HG02763 (cell line): ENCODE results near the gene TRMO.
"Not testable (repeated sequence)": the region's sequence is repeated elsewhere in the genome, so short reads cannot be mapped to it uniquely, and the experiment has no call there.

Source experiments
- ATAC-seq: cut with Tn5 transposase; IDR thresholded peaks from one replicate; pipeline ENCODE4 v1.9.1; 2021; ENCODE audit warnings: mild to moderate bottlenecking, moderate library complexity; ENCODE audit not compliant: unreplicated experiment

Gene TRMO, protein sequence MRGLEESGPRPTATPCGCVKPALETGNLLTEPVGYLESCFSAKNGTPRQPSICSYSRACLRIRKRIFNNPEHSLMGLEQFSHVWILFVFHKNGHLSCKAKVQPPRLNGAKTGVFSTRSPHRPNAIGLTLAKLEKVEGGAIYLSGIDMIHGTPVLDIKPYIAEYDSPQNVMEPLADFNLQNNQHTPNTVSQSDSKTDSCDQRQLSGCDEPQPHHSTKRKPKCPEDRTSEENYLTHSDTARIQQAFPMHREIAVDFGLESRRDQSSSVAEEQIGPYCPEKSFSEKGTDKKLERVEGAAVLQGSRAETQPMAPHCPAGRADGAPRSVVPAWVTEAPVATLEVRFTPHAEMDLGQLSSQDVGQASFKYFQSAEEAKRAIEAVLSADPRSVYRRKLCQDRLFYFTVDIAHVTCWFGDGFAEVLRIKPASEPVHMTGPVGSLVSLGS

DNA sequence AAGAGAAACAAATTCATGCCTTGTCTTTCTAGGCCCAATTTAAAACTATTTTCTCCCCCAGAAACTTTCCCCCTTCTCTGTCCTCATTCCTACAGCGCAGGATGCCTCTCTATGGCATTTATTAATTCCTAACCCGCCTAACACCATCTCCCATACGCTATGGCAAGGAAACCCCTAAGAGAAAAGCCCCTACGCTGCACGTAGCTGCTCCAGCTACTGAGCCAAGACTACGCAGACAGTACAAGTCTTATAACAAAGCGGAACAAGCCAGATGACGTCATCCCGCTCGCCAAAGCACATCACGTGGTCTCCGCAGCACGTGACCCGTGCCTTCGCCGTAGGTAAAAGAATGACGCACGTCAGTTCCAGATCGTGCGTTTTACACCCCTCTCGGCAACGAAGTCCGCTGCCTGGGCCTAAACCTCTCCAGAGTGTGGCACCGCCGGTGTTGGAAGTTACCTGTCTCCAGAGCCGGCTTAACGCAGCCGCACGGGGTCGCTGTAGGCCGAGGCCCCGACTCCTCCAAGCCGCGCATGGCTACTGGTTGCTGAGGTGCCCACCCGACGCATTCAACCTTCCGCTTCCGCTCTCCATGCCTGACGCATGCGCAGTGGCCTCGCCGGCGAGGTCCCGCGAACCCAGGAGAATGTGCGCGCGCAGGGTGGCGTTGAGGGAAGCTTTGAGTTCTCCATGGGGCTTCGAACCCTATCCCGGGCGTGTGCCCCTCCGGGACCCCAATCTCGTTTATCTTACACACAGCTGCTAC, at the start of gene TRMO:
TSS of gene TRMO (minus strand) at position 542 of the 766 bp plus-strand sequence. CDS start at position 535, 7 bp downstream.
- peak; percentile 88 for ATAC-seq

DNA sequence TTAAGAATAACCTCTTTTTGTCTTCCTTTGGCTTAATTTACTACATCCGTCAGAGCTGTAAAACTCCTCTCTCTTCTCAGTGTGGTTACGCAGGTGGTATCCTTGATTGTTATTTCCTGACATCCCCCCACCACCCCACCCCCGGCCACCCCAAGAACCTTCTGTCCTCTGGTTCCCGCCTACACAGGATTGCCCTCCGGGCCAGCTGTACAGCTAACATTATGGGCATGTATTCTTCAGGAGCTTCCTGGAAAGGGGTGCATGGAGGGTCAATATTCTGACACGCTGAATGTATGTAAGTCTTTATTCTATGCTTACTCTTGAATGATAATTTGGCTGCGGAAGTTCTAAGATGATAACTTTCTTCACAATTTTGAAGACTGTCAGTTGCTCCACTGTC, 47.9 kb upstream of the TRMO start:
- ATAC-seq = no peak

DNA sequence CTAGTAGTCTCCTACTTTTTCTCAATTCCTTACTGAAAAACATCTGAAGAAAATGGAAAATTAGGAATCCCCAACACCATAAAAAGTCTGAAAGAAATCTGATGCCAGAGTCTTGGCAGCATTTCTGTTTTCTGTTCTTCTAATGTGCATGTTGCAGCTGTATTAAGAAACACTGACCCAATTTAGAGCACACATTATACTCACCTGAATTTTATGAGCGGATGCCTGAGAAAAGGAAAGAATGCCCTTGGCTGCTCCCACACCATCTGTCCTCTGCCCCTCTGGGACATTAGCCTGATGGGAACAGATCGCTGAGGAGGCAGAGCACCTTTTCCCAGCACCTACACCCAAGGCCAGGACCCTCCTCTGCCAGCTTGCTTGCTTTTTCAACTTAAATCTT, 46.7 kb upstream of the TRMO start:
- ATAC-seq = no peak

DNA sequence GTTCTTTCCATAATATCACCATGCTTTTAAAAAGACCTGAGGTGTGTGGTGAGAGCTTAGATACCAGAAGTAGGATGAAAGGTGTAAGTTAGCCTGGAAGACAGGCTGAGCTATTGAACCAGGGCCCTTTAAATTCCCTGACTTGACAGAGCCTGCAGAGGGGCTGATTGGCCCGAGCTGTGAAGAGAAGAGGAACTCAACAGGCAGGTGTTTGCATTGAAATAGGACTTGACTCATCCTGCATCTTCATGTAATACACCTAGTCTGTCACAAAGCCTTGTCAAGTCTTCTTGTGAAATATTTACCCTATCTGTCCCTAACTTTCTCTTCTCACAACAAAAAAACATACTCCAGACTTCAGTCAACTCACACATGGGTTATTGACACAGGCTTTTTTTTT, 44.2 kb upstream of the TRMO start:
- ATAC-seq = no peak

DNA sequence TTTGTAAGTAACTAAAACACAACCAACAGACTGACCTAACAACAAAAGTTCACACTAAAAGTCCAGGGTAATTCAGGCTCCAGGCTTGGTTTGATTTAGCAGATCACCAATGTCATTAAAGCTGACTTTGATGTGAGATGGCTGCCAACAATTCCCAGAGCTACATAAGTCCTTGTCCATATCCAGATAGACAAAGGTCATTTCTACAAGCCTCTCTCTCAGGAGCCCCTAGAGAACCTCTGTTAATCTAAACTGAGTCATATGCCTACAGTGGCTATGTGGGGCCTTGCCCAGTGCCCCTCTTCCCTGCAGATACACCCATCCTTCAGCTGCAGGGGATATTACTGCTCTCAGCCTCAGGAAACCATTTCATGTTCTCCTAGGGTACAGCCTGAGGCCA, 42.6 kb upstream of the TRMO start:
- no peak for ATAC-seq

DNA sequence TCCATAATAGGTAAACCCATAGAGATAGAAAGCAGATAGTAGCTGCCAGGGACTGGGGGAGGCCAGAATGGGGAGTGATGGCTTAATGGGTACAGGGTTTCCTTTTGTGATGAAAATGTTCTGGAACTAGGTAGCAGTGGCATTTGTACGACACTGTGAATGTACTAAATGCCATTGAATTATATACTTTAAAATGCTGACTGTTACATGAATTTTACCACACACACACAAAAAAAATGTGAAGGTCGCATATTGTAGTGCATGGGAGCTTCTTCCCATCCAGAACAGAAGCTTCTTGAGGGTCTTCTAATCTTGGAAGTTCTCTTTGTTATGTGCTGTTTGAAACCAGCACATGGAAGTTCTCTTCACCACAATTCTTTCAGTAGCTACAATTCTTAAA, 40.9 kb upstream of the TRMO start:
- no peak for ATAC-seq

DNA sequence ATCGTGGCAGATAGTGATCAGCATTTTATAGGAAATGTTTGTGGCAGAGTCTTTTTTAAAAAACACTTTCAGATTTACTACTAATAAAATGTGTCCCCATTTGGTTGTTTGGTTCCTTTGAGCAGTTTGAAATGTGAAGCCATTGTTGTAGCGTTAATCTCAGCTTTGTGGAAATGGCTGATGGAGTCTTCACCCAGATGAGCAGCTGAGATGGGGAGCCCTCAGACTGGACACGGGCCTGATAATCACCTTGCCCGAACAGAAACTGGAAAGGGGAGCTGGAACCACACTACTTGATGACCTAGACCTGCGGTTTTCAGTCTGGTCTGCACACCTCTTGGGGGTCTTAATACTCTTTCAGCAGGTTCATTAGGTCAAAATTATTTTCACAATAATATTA, 40.3 kb upstream of the TRMO start:
- no peak for ATAC-seq

DNA sequence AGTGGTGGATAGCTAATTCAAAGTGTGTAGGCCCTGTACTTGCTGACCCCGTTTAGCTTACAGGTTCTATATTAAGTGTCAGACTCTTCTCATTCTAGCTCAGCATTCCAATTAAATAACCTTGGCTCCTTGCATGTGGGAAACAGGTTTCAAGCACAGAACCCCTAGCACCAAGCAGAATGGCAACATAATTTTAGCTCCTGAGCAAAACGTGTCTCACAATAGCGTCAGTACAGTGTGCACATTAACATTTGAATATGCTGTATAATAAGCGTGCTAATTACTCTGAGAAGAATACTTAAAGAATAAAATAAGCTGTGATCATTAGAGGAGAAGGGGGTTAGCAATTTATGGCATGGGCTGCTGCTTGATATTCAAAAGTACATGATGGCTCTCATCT, 39.8 kb upstream of the TRMO start:
- no peak for ATAC-seq

DNA sequence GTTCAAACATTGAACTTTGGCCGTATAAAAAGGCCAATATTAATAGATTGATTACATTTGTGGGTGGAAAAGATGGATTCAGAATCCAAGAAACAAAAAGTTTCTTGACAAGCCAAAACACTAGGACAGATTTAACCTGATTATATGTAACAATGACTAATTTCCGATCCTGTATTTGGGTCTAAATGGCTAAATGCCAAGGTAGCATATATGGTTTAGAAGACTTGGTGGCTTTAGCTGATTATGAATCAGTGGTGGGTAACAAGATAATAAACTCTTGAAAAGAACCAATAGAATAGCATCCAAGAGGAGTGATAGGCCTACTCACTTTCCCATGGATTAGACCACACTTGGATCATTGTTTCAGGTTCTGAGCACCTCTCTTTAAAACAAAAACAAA, 39.1 kb upstream of the TRMO start:
- ATAC-seq = no peak

DNA sequence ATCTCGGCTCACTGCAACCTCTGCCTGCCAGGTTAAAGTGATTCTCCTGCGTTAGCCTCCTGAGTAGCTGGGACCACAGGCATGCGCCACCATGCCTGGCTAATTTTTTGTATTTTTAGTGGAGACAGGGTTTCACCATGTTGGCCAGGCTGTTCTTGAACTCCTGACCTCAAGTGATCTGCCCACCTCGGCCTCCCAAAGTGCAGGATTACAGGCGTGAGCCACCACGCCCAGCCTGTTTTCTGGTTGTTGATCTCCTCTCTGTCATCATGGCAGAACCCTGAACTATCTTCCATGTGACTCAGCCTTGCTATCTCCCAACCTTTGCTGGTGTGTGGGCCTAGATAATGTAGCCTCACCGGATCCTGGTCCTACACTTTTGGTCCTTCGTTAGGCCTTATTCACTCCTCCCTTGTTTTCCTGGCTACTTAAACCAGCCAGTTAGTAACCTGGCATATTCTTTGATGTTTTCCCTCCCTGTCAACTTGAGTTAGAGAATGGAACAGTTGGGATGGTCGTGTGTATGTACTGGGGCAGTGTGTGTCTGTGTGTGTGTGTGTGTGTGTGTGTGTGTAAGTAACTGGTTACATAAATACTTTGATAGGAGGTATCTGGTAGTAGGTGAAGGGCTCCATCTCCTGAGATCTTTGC, 38.5 kb upstream of the TRMO start:
- ATAC-seq = not testable (repeated sequence)

DNA sequence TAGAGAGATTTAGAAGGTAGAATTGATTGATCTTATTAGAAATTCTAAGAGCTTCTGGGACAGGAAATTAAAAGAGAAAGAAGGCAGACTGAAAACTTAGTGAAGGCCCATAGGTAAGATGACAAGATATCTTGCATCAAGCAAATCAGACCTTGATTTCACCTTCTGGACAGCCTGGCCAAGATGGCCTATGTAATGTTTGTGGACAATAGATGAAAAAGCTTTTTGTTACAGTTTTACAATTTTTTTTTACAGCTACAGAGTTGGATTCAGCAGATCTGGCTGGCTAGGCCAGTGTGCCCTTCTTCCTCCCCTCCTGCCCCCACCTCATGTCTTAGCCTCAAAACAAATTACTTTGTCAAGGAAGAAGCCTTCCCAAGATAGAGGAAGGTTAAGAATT, 37.3 kb upstream of the TRMO start:
- no peak for ATAC-seq

DNA sequence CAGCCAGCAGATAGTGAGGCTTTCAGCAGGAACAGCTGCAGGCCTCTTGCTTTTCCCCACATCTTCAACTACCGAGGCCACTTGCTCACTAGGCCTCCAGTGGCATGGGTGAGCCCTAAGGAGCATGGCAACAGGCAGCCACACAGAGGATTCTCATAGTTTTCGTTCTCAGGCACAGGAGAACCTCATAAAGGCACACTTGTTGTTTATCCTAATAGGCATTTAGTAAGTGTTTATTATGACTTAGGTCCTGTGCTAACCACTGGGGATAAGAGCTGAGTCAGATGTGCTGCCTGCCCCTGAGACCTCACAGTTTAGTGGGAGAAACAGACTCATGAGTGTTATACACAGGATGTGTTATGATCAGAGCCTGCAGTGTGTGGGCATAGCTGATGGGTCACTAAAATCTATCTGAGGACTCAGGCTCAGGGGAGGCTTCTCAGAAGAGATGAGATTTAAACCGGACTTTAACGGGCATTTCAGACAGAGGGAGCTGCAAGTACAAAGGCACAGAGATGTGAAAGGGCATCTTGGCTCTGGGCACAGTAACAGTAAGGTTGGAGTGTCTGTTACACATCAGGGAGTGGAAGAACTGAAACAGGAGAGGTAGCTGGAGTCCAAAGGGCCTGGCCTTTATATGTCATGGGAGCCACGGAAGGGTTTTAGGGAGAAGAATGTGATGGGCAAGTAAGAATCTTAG, 36.7 kb upstream of the TRMO start:
- no peak for ATAC-seq

DNA sequence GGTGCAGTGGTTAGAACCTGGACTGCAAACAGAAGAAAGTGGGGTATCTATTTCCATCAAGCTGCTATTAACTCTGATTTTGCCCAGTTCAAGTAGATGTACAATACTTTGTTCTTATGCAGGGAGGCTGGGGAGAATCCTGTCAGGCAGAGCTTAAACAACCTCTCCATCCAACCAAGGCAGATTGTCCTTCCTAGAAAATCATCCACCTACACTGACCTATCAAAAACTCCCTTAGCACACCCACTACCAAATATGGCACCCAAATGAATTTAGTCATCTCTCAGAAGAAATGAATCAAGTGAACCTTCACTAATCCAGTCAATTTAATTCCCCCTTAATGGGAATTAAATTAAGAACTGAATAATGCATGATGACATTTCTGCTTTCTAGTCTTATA, 34.0 kb upstream of the TRMO start:
- no peak for ATAC-seq

DNA sequence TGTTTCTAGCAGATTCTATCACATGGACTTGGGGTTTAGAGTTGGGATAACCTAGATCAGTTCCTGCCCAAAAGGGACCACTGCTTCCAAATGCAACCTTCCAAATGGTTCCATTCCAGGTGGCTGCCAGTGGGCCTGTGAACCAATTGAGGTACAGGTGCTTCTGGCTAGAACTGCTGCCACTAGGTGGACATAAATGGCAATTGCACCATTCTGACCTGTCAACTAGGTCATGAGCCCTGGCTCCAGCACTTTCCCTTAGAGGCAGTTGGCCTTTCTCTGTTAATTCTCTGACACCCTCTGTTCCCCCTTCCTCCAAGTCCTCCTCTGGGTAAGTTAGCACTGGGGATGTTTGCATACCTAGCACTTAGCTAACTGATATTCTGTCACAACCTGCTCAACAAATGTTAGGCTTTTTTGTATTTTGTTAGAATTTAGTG, 32.3 kb upstream of the TRMO start:
- ATAC-seq = peak; percentile 63

DNA sequence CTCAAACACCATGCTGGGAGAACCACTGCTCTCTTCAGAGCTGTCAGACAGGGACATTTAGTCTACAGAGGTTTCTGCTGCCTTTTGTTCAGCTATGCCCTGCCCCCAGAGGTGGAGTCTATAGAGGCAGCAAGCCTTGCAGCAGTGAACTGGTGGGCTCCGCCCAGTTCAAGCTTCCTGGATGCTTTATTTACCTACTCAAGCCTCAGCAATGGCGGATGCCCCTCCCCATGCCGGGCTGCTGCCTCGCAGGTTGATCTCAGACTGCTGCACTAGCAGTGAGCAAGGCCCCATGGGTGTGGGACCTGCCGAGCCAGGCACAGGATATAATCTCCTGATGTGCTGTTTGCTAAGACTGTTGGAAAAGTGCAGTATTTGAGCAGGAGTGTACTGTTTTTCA, 28.6 kb upstream of the TRMO start:
- ATAC-seq = not testable (repeated sequence)

DNA sequence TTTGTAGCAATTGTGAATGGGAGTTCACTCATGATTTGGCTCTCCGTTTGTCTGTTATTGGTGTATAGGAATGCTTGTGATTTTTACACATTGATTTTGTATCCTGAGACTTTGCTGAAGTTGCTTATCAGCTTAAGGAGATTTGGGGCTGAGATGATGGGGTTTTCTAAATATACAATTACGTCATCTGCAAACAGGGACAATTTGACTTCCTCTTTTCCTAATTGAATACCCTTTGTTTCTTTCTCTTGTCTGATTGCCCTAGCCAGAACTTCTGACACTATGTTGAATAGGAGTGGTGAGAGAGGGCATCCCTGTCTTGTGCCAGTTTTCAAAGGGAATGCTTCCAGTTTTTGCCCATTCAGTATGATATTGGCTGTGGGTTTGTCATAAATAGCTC, 24.8 kb upstream of the TRMO start:
- not testable (repeated sequence) for ATAC-seq

DNA sequence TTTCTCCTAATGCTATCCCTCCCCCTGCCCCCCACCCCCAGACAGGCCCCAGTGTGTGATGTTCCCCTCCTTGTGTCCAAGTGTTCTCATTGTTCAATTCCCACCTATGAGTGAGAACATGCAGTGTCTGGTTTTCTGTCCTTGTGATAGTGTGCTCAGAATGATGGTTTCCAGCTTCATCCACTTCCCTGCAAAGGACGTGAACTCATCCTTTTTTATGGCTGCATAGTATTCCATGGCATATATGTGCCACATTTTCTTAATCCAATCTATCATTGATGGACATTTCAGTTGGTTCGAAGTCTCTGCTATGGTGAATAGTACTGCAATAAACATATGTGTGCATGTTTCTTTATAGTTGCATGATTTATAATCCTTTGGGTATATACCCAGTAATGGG, 23.2 kb upstream of the TRMO start:
- ATAC-seq = not testable (repeated sequence)

DNA sequence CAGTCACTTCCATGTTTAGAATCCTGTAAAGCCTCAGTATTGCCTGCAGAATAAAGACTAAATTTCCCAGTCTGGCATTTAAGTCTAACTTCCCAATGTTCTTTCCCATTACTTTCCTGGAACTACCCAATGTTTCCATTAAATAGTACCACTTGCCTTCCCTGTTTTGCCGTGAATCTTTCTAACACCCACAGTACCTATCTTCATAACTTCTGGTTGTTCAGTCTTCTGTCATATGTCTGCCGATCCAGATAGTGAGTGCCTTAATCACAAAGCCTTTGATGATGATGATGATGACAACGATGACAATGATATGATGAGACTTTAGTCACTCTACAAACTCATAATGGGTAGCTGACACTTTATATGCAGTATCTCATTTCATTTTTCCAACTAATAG, 22.3 kb upstream of the TRMO start:
- ATAC-seq = no peak

DNA sequence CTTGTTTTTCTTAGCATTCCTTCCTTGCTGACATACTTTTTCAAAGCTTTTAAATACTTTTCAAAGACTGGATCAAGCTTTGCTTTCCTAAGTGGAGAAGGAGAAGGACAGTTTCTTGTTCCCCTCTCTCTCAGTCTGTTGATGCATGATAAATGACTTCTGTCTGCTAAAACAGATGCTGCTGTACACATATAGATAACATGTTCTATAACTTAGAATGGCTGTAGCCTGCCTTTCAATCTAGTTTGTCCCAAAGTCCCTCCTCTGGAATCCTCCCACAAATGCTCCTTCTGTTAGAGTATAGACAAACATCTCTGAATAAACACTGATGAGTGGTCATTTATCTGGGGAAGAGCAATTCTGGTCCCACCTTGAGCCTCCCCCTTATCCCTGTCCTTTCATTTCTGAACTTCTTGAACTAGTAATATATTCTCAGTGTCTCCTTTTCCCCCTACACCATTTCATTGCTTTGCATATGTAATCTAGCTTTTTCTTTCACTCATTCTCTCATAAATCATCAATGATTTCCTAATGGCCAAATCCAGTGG, 21.1 kb upstream of the TRMO start:
- ATAC-seq = no peak

DNA sequence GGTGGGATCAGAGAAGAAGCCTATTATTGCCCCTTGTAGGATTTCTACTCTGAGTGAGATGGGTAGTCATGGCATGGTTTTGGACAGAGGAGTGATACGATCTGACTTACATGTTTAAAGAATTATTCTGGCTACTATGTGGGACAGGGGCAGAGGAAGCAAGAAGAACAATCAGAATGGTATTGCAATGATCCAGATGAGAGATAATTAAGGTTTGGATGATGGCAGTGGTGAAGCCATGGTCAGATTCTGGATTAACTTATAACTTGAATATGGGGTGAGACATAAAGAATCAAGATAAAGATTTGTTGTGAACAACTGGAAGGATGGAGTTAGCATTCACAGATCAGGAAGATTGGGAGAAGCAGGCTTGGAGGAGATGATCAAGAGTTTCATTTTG, 19.0 kb upstream of the TRMO start:
- no peak for ATAC-seq

DNA sequence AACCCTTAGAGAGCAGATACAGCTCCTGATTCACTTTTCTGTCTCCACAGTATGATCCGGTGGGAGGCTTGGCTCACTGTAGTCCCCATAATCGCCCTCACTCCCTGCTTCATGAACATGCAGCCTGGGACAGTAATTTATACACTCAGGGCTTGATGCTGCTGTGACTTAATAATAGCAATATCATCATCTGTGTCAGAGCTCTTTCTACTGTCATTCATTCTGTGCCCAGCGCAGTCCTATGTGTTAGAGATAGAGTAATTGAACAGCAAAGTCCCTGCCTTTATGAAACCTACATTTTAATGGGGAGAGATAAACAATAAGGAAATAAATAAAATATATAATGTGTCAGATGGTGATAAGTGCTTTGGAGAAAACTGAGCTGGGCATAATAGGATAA, 18.4 kb upstream of the TRMO start:
- no peak for ATAC-seq
